ENCODE data around the gene SMG9.
"Not testable (repeated sequence)": the region's sequence is repeated elsewhere in the genome, so short reads cannot be mapped to it uniquely, and the experiment has no call there.

Gene SMG9

GRCh38 chr19:43690444-43690843 is 64.3 kb downstream of the SMG9 start:
- DNase-seq (ENCODE audit: low read depth in 2 of 2) = no peak
- TF ChIP-seq CTCF (IDR thresholded peaks at IDR 0.05; ENCODE audit: low read depth, low read length) = no peak
- H3K4me3 ChIP-seq (replicated peaks in 1 of 2; ENCODE audit: low read depth in 2 of 2, low read length in 2 of 2) = no peak overlapping the region

GRCh38 chr19:43688059-43688701 is 66.6 kb downstream of the SMG9 start:
- no peak for DNase-seq (ENCODE audit: low read depth in 2 of 2)
- H3K4me3 ChIP-seq (replicated peaks in 1 of 2; ENCODE audit: low read depth in 2 of 2, low read length in 2 of 2) = no peak overlapping the region
- no peak for TF ChIP-seq CTCF (IDR thresholded peaks at IDR 0.05; ENCODE audit: low read depth, low read length)

GRCh38 chr19:43687660-43687997 is 67.1 kb downstream of the SMG9 start:
- no peak for TF ChIP-seq CTCF (IDR thresholded peaks at IDR 0.05; ENCODE audit: low read depth, low read length)
- H3K4me3 ChIP-seq (replicated peaks in 1 of 2; ENCODE audit: low read depth in 2 of 2, low read length in 2 of 2) = no peak overlapping the region
- DNase-seq (ENCODE audit: low read depth in 2 of 2) = no peak

- no peak overlapping the region for H3K4me3 ChIP-seq (replicated peaks in 1 of 2; ENCODE audit: low read depth in 2 of 2, low read length in 2 of 2)
- no peak for DNase-seq (ENCODE audit: low read depth in 2 of 2)
- TF ChIP-seq CTCF (IDR thresholded peaks at IDR 0.05; ENCODE audit: low read depth, low read length) = no peak
These were observed 70.4 kb downstream of the SMG9 start for GRCh38 chr19:43684326-43684725.

GRCh38 chr19:43683905-43684304 is 70.9 kb downstream of the SMG9 start:
- no peak overlapping the region for H3K4me3 ChIP-seq (replicated peaks in 1 of 2; ENCODE audit: low read depth in 2 of 2, low read length in 2 of 2)
- no peak for DNase-seq (ENCODE audit: low read depth in 2 of 2)
- no peak for TF ChIP-seq CTCF (IDR thresholded peaks at IDR 0.05; ENCODE audit: low read depth, low read length)

GRCh38 chr19:43682824-43683661 is 71.7 kb downstream of the SMG9 start:
- no peak for TF ChIP-seq CTCF (IDR thresholded peaks at IDR 0.05; ENCODE audit: low read depth, low read length)
- DNase-seq (ENCODE audit: low read depth in 2 of 2) = no peak
- H3K4me3 ChIP-seq (replicated peaks in 1 of 2; ENCODE audit: low read depth in 2 of 2, low read length in 2 of 2) = no peak overlapping the region

- not testable (repeated sequence) for H3K4me3 ChIP-seq (replicated peaks in 1 of 2; ENCODE audit: low read depth in 2 of 2, low read length in 2 of 2); DNase-seq (ENCODE audit: low read depth in 2 of 2)
These were observed 72.5 kb downstream of the SMG9 start for GRCh38 chr19:43682269-43682668.

Data from cardiac fibroblast (primary cell).